ENCODE data around the gene NRG3. TPM values are rescaled to one million over a fixed set of nuclear protein-coding genes. Genes with fewer than 3 reads are reported as not detected.

Gene NRG3
- total RNA-seq, 1 donor from 2014 or later: 32.2 TPM

- H3K36me3 Mint-ChIP-seq (ENCODE audit: insufficient read depth): no peaks in the 10 kb centered on the region
- no peaks in the 10 kb centered on the region for H3K4me1 Mint-ChIP-seq (ENCODE audit: low read depth)
- H3K27me3 Mint-ChIP-seq: no peaks in the 10 kb centered on the region
- no peaks in the 10 kb centered on the region for H3K9me3 Mint-ChIP-seq (ENCODE audit: low read depth)
- no peak for DNase-seq (ENCODE audit: low spot score, unreplicated experiment)
- no peak overlapping the region for H3K4me3 Mint-ChIP-seq (ENCODE audit: low read depth)
- no peak for TF ChIP-seq CTCF (IDR thresholded peaks at IDR 0.05; ENCODE audit: unreplicated experiment)
- no peak overlapping the region for H3K27ac Mint-ChIP-seq
These were observed 1137.9 kb downstream of the NRG3 start for GRCh38 chr10:83012866-83013265.

- Mint-ChIP-seq H3K27ac (no peak overlapping the region), H3K27me3 (no peaks in the 10 kb centered on the region), H3K9me3 (ENCODE audit: low read depth) (no peaks in the 10 kb centered on the region), H3K4me1 (ENCODE audit: low read depth) (no peaks in the 10 kb centered on the region), H3K36me3 (ENCODE audit: insufficient read depth) (no peaks in the 10 kb centered on the region), H3K4me3 (ENCODE audit: low read depth) (no peak overlapping the region)
- DNase-seq (ENCODE audit: low spot score, unreplicated experiment): no peak
- no peak for TF ChIP-seq CTCF (IDR thresholded peaks at IDR 0.05; ENCODE audit: unreplicated experiment)
These were observed 1142.3 kb downstream of the NRG3 start for GRCh38 chr10:83017076-83017867.

GRCh38 chr10:83023662-83024061, 1148.7 kb downstream of the NRG3 start:
- H3K27me3 Mint-ChIP-seq: no peaks in the 10 kb centered on the region
- no peak for DNase-seq (ENCODE audit: low spot score, unreplicated experiment)
- H3K4me3 Mint-ChIP-seq (ENCODE audit: low read depth): no peak overlapping the region
- H3K27ac Mint-ChIP-seq: no peak overlapping the region
- H3K36me3 Mint-ChIP-seq (ENCODE audit: insufficient read depth): no peaks in the 10 kb centered on the region
- peaks cover 5% of the 10 kb centered on the region for H3K9me3 Mint-ChIP-seq (ENCODE audit: low read depth)
- H3K4me1 Mint-ChIP-seq (ENCODE audit: low read depth): no peaks in the 10 kb centered on the region
- no peak for TF ChIP-seq CTCF (IDR thresholded peaks at IDR 0.05; ENCODE audit: unreplicated experiment)
